Measurements from ENCODE around the gene LATS1. TPM values are rescaled to one million over a fixed set of nuclear protein-coding genes. Genes with fewer than 3 reads are reported as not detected.

Gene LATS1
- total and polyA plus RNA-seq, 2 of the 8 experiments (the other 6 are each of a cell fraction or from before 2014, with no cell fraction given), result 8.9 to 21.7 TPM

DNA sequence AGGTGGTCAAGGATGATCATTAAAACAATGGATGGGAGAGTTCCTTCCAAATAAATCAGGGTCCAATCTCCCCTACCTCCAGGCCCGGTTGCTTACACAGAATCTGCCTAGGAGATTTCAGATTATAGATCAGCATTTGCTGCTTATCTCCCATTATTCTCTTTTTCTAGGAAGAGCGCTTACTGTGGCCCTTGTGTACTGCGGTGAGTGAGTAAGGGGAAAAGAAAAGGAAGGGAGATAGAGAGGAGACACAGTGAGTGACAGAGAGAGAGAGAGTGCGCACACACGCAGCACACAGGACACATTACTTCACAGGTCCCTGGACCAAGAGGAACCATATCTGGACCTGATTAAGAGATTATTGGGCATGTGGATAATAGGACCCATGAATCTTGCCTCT is 6.2 kb downstream of the LATS1 start (continued):
- no peak for TF ChIP-seq POU5F1 (IDR thresholded peaks at IDR 0.05; ENCODE audit: low read depth, low read length)
- TF ChIP-seq CTBP2 (IDR thresholded peaks at IDR 0.05; ENCODE audit: borderline replicate concordance, insufficient read depth, insufficient read length, low read length), result no peak
- no peak for TF ChIP-seq TBP (IDR thresholded peaks at IDR 0.05; ENCODE audit: low read depth, low read length)
- no peak for TF ChIP-seq HDAC2 (IDR thresholded peaks at IDR 0.05; ENCODE audit: borderline replicate concordance in 1 of 2, low read depth in 2 of 2, low read length in 2 of 2)
- TF ChIP-seq CEBPB (IDR thresholded peaks at IDR 0.05; ENCODE audit: low read depth, low read length), result no peak

Data from H1 (cell line).